Measurements from ENCODE around the gene POM121L2.
A peak's percentile ranks its signal among the peaks of the same experiment; 100 is the strongest.
"Not testable (repeated sequence)": the region's sequence is repeated elsewhere in the genome, so short reads cannot be mapped to it uniquely, and the experiment has no call there.

POM121L2 gene

GRCh38 chr6:27267857-27268434 lies 44.1 kb downstream of the POM121L2 start:
- TF ChIP-seq CTCF (IDR thresholded peaks at IDR 0.05; ENCODE audit: low read depth, low read length): no peak
- no peak overlapping the region for H3K4me3 ChIP-seq (replicated peaks in 1 of 2; ENCODE audit: low read depth in 2 of 2, low read length in 2 of 2)
- no peak for DNase-seq (ENCODE audit: low read depth in 2 of 2)

GRCh38 chr6:27267003-27267402 lies 45.1 kb downstream of the POM121L2 start:
- not testable (repeated sequence) for DNase-seq (ENCODE audit: low read depth in 2 of 2); H3K4me3 ChIP-seq (replicated peaks in 1 of 2; ENCODE audit: low read depth in 2 of 2, low read length in 2 of 2)

GRCh38 chr6:27263886-27264285 lies 48.2 kb downstream of the POM121L2 start:
- no peak for DNase-seq (ENCODE audit: low read depth in 2 of 2)
- H3K4me3 ChIP-seq (replicated peaks in 1 of 2; ENCODE audit: low read depth in 2 of 2, low read length in 2 of 2): no peak overlapping the region
- no peak for TF ChIP-seq CTCF (IDR thresholded peaks at IDR 0.05; ENCODE audit: low read depth, low read length)

- peak in 1 of 2 donors; percentile 31 for DNase-seq (ENCODE audit: low read depth in 2 of 2)
- peak overlapping the region; percentile 5 for H3K4me3 ChIP-seq (replicated peaks in 1 of 2; ENCODE audit: low read depth in 2 of 2, low read length in 2 of 2)
Observed at GRCh38 chr6:27260836-27261375, 51.2 kb downstream of the POM121L2 start.

GRCh38 chr6:27260369-27260768 lies 51.7 kb downstream of the POM121L2 start:
- no peak for TF ChIP-seq CTCF (IDR thresholded peaks at IDR 0.05; ENCODE audit: low read depth, low read length)
- H3K4me3 ChIP-seq (replicated peaks in 1 of 2; ENCODE audit: low read depth in 2 of 2, low read length in 2 of 2): no peak overlapping the region
- DNase-seq (ENCODE audit: low read depth in 2 of 2): peak in 1 of 2 donors; percentile 25

More at GRCh38 chr6:27260836-27261375, 51.2 kb downstream of the POM121L2 start:
- TF ChIP-seq CTCF (IDR thresholded peaks at IDR 0.05; ENCODE audit: low read depth, low read length): no peak

Data from cardiac fibroblast (primary cell).